ENCODE data around the gene MAGI2. TPM values are rescaled to one million over a fixed set of nuclear protein-coding genes. Genes with fewer than 3 reads are reported as not detected.

MAGI2 gene
- total RNA-seq, 2 donors from 2014 or later, result 18.3 to 31.8 TPM

- no peak overlapping the region for H3K4me3 ChIP-seq
- no peaks in the 10 kb centered on the region for H3K9me3 ChIP-seq
- ATAC-seq (ENCODE audit: insufficient number of reproducible peaks, low FRiP score, low read depth) (no peak), DNase-seq (ENCODE audit: low spot score) (no peak)
- TF ChIP-seq CTCF (IDR thresholded peaks at IDR 0.05), result no peak
- H3K27ac ChIP-seq, result no peak overlapping the region
- peaks cover 0 to 4% of the 10 kb centered on the region in 2 donors for H3K4me1 ChIP-seq (ENCODE audit: control insufficient read depth in 1 of 2, low read depth in 2 of 2)
- no peaks in the 10 kb centered on the region for H3K36me3 ChIP-seq
- no peaks in the 10 kb centered on the region for H3K27me3 ChIP-seq (replicated peaks; ENCODE audit: insufficient read depth)
Observed at GRCh38 chr7:79216236-79216635, 237.2 kb downstream of the MAGI2 start.

GRCh38 chr7:79212334-79212733 lies 241.1 kb downstream of the MAGI2 start:
- DNase-seq (ENCODE audit: low spot score) (no peak), ATAC-seq (ENCODE audit: insufficient number of reproducible peaks, low FRiP score, low read depth) (no peak)
- no peaks in the 10 kb centered on the region for H3K36me3 ChIP-seq
- TF ChIP-seq CTCF (IDR thresholded peaks at IDR 0.05), result no peak
- H3K4me3 ChIP-seq, result no peak overlapping the region
- no peaks in the 10 kb centered on the region for H3K4me1 ChIP-seq (ENCODE audit: control insufficient read depth in 1 of 2, low read depth in 2 of 2)
- H3K9me3 ChIP-seq, result no peaks in the 10 kb centered on the region
- H3K27me3 ChIP-seq (replicated peaks; ENCODE audit: insufficient read depth), result no peaks in the 10 kb centered on the region
- H3K27ac ChIP-seq, result no peak overlapping the region

- Histone ChIP-seq H3K4me3 (no peak overlapping the region), H3K36me3 (no peaks in the 10 kb centered on the region), H3K9me3 (no peaks in the 10 kb centered on the region), H3K27me3 (replicated peaks; ENCODE audit: insufficient read depth) (no peaks in the 10 kb centered on the region), H3K27ac (no peak overlapping the region), H3K4me1 (ENCODE audit: control insufficient read depth in 1 of 2, low read depth in 2 of 2) (no peaks in the 10 kb centered on the region)
- no peak for TF ChIP-seq CTCF (IDR thresholded peaks at IDR 0.05)
- DNase-seq (ENCODE audit: low spot score) (no peak), ATAC-seq (ENCODE audit: insufficient number of reproducible peaks, low FRiP score, low read depth) (no peak)
Observed at GRCh38 chr7:79211724-79212123, 241.7 kb downstream of the MAGI2 start.

GRCh38 chr7:79199961-79200360 lies 253.5 kb downstream of the MAGI2 start:
- Histone ChIP-seq H3K27ac (no peak overlapping the region), H3K27me3 (replicated peaks; ENCODE audit: insufficient read depth) (no peaks in the 10 kb centered on the region), H3K9me3 (no peaks in the 10 kb centered on the region), H3K4me1 (ENCODE audit: control insufficient read depth in 1 of 2, low read depth in 2 of 2) (no peaks in the 10 kb centered on the region), H3K4me3 (no peak overlapping the region), H3K36me3 (no peaks in the 10 kb centered on the region)
- no peak for ATAC-seq (ENCODE audit: insufficient number of reproducible peaks, low FRiP score, low read depth)
- no peak for TF ChIP-seq CTCF (IDR thresholded peaks at IDR 0.05)
- no peak for DNase-seq (ENCODE audit: low spot score)

- Histone ChIP-seq H3K9me3 (no peaks in the 10 kb centered on the region), H3K36me3 (no peaks in the 10 kb centered on the region), H3K4me1 (ENCODE audit: control insufficient read depth in 1 of 2, low read depth in 2 of 2) (no peaks in the 10 kb centered on the region), H3K4me3 (no peak overlapping the region), H3K27ac (no peak overlapping the region), H3K27me3 (replicated peaks; ENCODE audit: insufficient read depth) (no peaks in the 10 kb centered on the region)
- TF ChIP-seq CTCF (IDR thresholded peaks at IDR 0.05), result no peak
- no peak for DNase-seq (ENCODE audit: low spot score)
- ATAC-seq (ENCODE audit: insufficient number of reproducible peaks, low FRiP score, low read depth), result no peak
Observed at GRCh38 chr7:79199266-79199665, 254.2 kb downstream of the MAGI2 start.
